GM12878 (cell line): ENCODE measurements around the gene PPP2R2D.

Source experiments
- ASH2L ChIP-seq: fragments of 300-600, 200-600 bp; sonication (generic); IDR thresholded peaks from 2 replicates; pipeline ENCODE4 v1.6.1; 2017; ENCODE audit warnings: low read depth, mild to moderate bottlenecking, borderline replicate concordance
- BCLAF1 ChIP-seq: fragments of 450-650 bp; IDR thresholded peaks from 2 replicates; pipeline ENCODE4 v1.6.1; 2017; ENCODE audit warnings: antibody characterized with exemption, mild to moderate bottlenecking, moderate library complexity
- CREB1 ChIP-seq: IDR thresholded peaks from 2 replicates; pipeline ENCODE4 v1.6.1; 2012; ENCODE audit warnings: low read depth, mild to moderate bottlenecking, inconsistent platforms
- CTCF ChIP-seq, 3 experiments: IDR thresholded peaks in 2 of 3; conservative IDR thresholded peaks in 1 of 3; 2 replicates each; pipeline ENCODE4 v1.5.1; 2011; ENCODE audit warnings: low read depth in 3 of 3, low read length in 3 of 3, mild to moderate bottlenecking in 3 of 3, control low read depth in 2 of 3, moderate library complexity in 2 of 3, inconsistent platforms in 1 of 3, mixed read lengths in 1 of 3; ENCODE audit not compliant: control insufficient read depth in 2 of 3, insufficient read depth in 1 of 3; ENCODE audit errors: extremely low read depth in 1 of 3
- ESRRA ChIP-seq: IDR thresholded peaks from 2 replicates; pipeline ENCODE4 v1.6.1; 2012; ENCODE audit warnings: mild to moderate bottlenecking, low read length, improper control_type of control experiment
- SREBF1 ChIP-seq: IDR thresholded peaks from 2 replicates; pipeline ENCODE4 v1.6.1; 2012; ENCODE audit warnings: mild to moderate bottlenecking, low read length
- ZBTB40 ChIP-seq: fragments of 450-650 bp; IDR thresholded peaks from 2 replicates; pipeline ENCODE4 v1.6.1; 2016; ENCODE audit warnings: mild to moderate bottlenecking, moderate library complexity, borderline replicate concordance

- TF ChIP-seq ESRRA, result no peak
- TF ChIP-seq ZBTB40, result no peak
- TF ChIP-seq BCLAF1, result no peak
- no peak for TF ChIP-seq ASH2L
- no peak for TF ChIP-seq SREBF1
- no peak for TF ChIP-seq CREB1
- no peak for TF ChIP-seq CTCF (IDR thresholded peaks at IDR 0.05 in 2 of 3, conservative IDR thresholded peaks at IDR 0.05 in 1 of 3; ENCODE audit: control insufficient read depth in 2 of 3, extremely low read depth in 1 of 3, insufficient read depth in 1 of 3, low read depth in 3 of 3, low read length in 3 of 3)
Observed at GRCh38 chr10:131905267-131905571, 4.4 kb downstream of the PPP2R2D start.
